PC-9 (cell line): ENCODE data around the gene APCDD1L. TPM values are rescaled to one million over a fixed set of nuclear protein-coding genes. Genes with fewer than 3 reads are reported as not detected.

ENCODE experiments used
- BruUV-seq: library from RNA; stranded (reverse); fragments of 400-500 nt; replicated peaks from 2 replicates; lab custom pipeline; 2021; lab: Mats Ljungman, UMichigan
- CTCF ChIA-PET: fragments of 300-600 bp; sonication (Branson Sonifier 250); formaldehyde crosslinking; loops from one replicate; lab custom pipeline; 2022; ENCODE audit warnings: antibody characterized with exemption; lab: Charles Lee
- POLR2A ChIA-PET: fragments of 300-600 bp; sonication (Branson Sonifier 250); formaldehyde crosslinking; loops from one replicate; lab custom pipeline; 2022; ENCODE audit warnings: antibody characterized with exemption; ENCODE audit not compliant: unreplicated experiment; lab: Charles Lee
- DNase-seq, 2 experiments: peaks; one replicate each; pipeline versions ENCODE4 v3.0.0 to v3.0.0-alpha.2; 2015 to 2022; ENCODE audit warnings: mixed read lengths in 1 of 2
- H2AFZ ChIP-seq: fragments of 200-600 bp; sonication (generic); 2 replicates; pipeline ENCODE4 v1.8.1; 2017; ENCODE audit warnings: antibody characterized with exemption
- H3F3A ChIP-seq: fragments of 200-600 bp; sonication (generic); 2 replicates; pipeline ENCODE4 v1.8.1; 2017; ENCODE audit warnings: antibody characterized with exemption, mild to moderate bottlenecking, low read depth; ENCODE audit not compliant: insufficient read depth
- H3K27ac ChIP-seq: fragments of 200-600 bp; sonication (generic); 2 replicates; pipeline ENCODE4 v1.6.1; 2016; ENCODE audit warnings: mixed run types
- H3K27me3 ChIP-seq: fragments of 200-600 bp; sonication (generic); 2 replicates; pipeline ENCODE4 v1.6.1; 2016; ENCODE audit warnings: low read depth, mixed run types; ENCODE audit not compliant: insufficient read depth
- H3K36me3 ChIP-seq: fragments of 200-600 bp; sonication (generic); 2 replicates; pipeline ENCODE4 v1.6.1; 2016; ENCODE audit warnings: low read depth, mixed run types
- H3K4me1 ChIP-seq: fragments of 200-600 bp; sonication (generic); replicated peaks from 2 replicates; pipeline ENCODE4 v1.6.1; 2016; ENCODE audit warnings: mixed run types; ENCODE audit not compliant: insufficient read depth
- H3K4me2 ChIP-seq: fragments of 200-600 bp; sonication (generic); 2 replicates; pipeline ENCODE4 v1.6.1; 2017; ENCODE audit warnings: mixed run types
- H3K4me3 ChIP-seq: fragments of 200-600 bp; sonication (generic); 2 replicates; pipeline ENCODE4 v1.6.1; 2016; ENCODE audit warnings: mixed run types
- H3K79me2 ChIP-seq: fragments of 200-600 bp; sonication (generic); 2 replicates; pipeline ENCODE4 v1.6.1; 2017; ENCODE audit warnings: low read depth, mixed run types
- H3K9me2 ChIP-seq: fragments of 200-600 bp; sonication (generic); 2 replicates; pipeline ENCODE4 v1.8.1; 2017; ENCODE audit warnings: mild to moderate bottlenecking; ENCODE audit not compliant: insufficient read depth
- H3K9me3 ChIP-seq: fragments of 200-600 bp; sonication (generic); 2 replicates; pipeline ENCODE4 v1.8.1; 2016; ENCODE audit warnings: low read depth; ENCODE audit not compliant: insufficient read depth
- H4K20me1 ChIP-seq: fragments of 200-600 bp; sonication (generic); 2 replicates; pipeline ENCODE4 v1.8.1; 2017; ENCODE audit not compliant: insufficient read depth
- EZH2 ChIP-seq: fragments of 200-600 bp; sonication (generic); IDR thresholded peaks from 2 replicates; pipeline ENCODE4 v1.8.0; 2017; ENCODE audit warnings: antibody characterized with exemption, low read depth
- intact Hi-C: fragments of 100-400 bp; cut with micrococcal nuclease; formaldehyde crosslinking; loops from one replicate; pipeline ENCODE4 v1.10.0; 2022; ENCODE audit not compliant: unreplicated experiment
- total RNA-seq: library from RNA; stranded (reverse); gene quantifications from 2 replicates; pipeline ENCODE4 v1.2.3, GENCODE V29; 2021
- TF ChIP-seq, protein P1 (sequence below): fragments of 200-600 bp; sonication (generic); conservative IDR thresholded peaks from 2 replicates; pipeline ENCODE4 v1.6.1; 2017; ENCODE audit warnings: mixed run types, antibody characterized with exemption, mild to moderate bottlenecking, moderate library complexity

Gene APCDD1L
- total RNA-seq, 1 experiment from 2014 or later, result 3.0 TPM

GRCh38 chr20:58418949-58419748 lies 96.0 kb downstream of the APCDD1L start:
- H3K27me3 ChIP-seq, result no peaks in the 10 kb centered on the region
- TF ChIP-seq, protein P1, sequence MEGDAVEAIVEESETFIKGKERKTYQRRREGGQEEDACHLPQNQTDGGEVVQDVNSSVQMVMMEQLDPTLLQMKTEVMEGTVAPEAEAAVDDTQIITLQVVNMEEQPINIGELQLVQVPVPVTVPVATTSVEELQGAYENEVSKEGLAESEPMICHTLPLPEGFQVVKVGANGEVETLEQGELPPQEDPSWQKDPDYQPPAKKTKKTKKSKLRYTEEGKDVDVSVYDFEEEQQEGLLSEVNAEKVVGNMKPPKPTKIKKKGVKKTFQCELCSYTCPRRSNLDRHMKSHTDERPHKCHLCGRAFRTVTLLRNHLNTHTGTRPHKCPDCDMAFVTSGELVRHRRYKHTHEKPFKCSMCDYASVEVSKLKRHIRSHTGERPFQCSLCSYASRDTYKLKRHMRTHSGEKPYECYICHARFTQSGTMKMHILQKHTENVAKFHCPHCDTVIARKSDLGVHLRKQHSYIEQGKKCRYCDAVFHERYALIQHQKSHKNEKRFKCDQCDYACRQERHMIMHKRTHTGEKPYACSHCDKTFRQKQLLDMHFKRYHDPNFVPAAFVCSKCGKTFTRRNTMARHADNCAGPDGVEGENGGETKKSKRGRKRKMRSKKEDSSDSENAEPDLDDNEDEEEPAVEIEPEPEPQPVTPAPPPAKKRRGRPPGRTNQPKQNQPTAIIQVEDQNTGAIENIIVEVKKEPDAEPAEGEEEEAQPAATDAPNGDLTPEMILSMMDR, result no peak
- no peak for TF ChIP-seq EZH2
- BruUV-seq, result no TSS peak
- intact Hi-C loops, result no loop called here
- peaks cover 12% of the 10 kb centered on the region for H4K20me1 ChIP-seq
- H3K4me2 ChIP-seq, result no peak overlapping the region
- no peak overlapping the region for H3K4me3 ChIP-seq
- H3K4me1 ChIP-seq, result no peaks in the 10 kb centered on the region
- CTCF ChIA-PET, result interaction anchor here (0.6 kb wide), 1 partner anchor 21 kb away, joined by 4 read pairs; no protein-coding TSS in a partner anchor
- no peak overlapping the region for H2AFZ ChIP-seq
- no peak for DNase-seq
- no peaks in the 10 kb centered on the region for H3K9me2 ChIP-seq
- peaks cover 46% of the 10 kb centered on the region for H3K79me2 ChIP-seq
- H3K36me3 ChIP-seq, result peaks cover 11% of the 10 kb centered on the region; the same call in 1 of the 2 replicates
- H3F3A ChIP-seq, result peaks cover 13% of the 10 kb centered on the region
- POLR2A ChIA-PET, result interaction anchor here (0.5 kb wide), 1 partner anchor 30 kb away, joined by 31 read pairs; the partner anchor contains the start of gene VAPB
- no peaks in the 10 kb centered on the region for H3K9me3 ChIP-seq
- H3K27ac ChIP-seq, result no peak overlapping the region

DNA sequence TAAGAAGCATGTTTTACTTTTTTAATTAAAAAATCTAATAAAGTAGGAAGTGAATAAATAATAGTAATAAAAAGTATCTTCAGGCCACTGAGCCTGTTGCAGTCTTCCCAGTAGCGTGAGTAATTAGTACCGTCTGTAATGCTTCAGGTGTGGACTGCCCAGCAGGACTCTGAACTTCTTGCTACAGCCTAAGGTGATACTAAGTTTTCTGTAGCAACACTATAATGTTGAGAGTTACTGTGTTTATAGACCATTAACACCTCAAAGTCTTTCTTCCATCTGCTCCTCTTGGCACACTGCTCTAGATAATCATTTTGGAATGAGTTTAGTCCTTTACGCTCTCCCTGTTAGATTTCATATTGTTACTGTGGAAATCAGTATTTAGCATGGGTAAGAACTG lies 97.8 kb downstream of the APCDD1L start:
- ChIA-PET CTCF (no interaction called here), POLR2A (no interaction called here)
- Histone ChIP-seq H2AFZ (no peak overlapping the region), H3K9me3 (no peaks in the 10 kb centered on the region), H3K9me2 (no peaks in the 10 kb centered on the region), H3K36me3 (peaks cover 9% of the 10 kb centered on the region; the same call in 1 of the 2 replicates), H4K20me1 (peaks cover 10% of the 10 kb centered on the region), H3K4me2 (no peak overlapping the region), H3K27me3 (no peaks in the 10 kb centered on the region), H3K4me3 (no peak overlapping the region), H3K4me1 (no peaks in the 10 kb centered on the region), H3K79me2 (peaks cover 43% of the 10 kb centered on the region), H3K27ac (no peak overlapping the region), H3F3A (peaks cover 13% of the 10 kb centered on the region)
- BruUV-seq, result no TSS peak
- intact Hi-C loops, result loop anchor here (2.0 kb wide), 1 partner anchor 27 kb away; no protein-coding TSS in a partner anchor
- TF ChIP-seq EZH2, result no peak
- TF ChIP-seq, protein P1, result no peak
- no peak for DNase-seq

GRCh38 chr20:58416835-58417234 lies 98.4 kb downstream of the APCDD1L start:
- DNase-seq, result no peak
- Histone ChIP-seq H3K4me2 (no peak overlapping the region), H3K79me2 (peaks cover 49% of the 10 kb centered on the region), H3K9me2 (no peaks in the 10 kb centered on the region), H2AFZ (no peak overlapping the region), H3K4me1 (no peaks in the 10 kb centered on the region), H3F3A (peaks cover 15% of the 10 kb centered on the region), H3K27me3 (no peaks in the 10 kb centered on the region), H3K36me3 (peaks cover 9% of the 10 kb centered on the region; the same call in 1 of the 2 replicates), H3K9me3 (no peaks in the 10 kb centered on the region), H3K4me3 (no peak overlapping the region), H4K20me1 (peaks cover 10% of the 10 kb centered on the region), H3K27ac (no peak overlapping the region)
- no TSS peak for BruUV-seq
- intact Hi-C loops, result loop anchor here (2.0 kb wide), 1 partner anchor 28 kb away; no protein-coding TSS in a partner anchor
- POLR2A ChIA-PET, result no interaction called here
- no peak for TF ChIP-seq EZH2
- TF ChIP-seq, protein P1, result no peak
- CTCF ChIA-PET, result no interaction called here
